ENCODE data around the gene UBN2. TPM values are rescaled to one million over a fixed set of nuclear protein-coding genes. Genes with fewer than 3 reads are reported as not detected.
"Not testable (repeated sequence)": the region's sequence is repeated elsewhere in the genome, so short reads cannot be mapped to it uniquely, and the experiment has no call there.

UBN2 gene
- total and polyA plus RNA-seq, 10 donors, result 1.2 to 23.4 (median 18.0) TPM

- intact Hi-C loops (cut with DNase I; ENCODE audit: low total_unique reads), result no loop called here
- WGBS, 5 donors, result 87 to 98% (median 93%) methylated on average over 1 of the region's 1 CpG
- Histone ChIP-seq H3K27me3 (replicated peaks in 1 of 7) (no peaks in the 10 kb centered on the region), H3K36me3 (peaks cover 0 to 46% (median 4%) of the 10 kb centered on the region in 6 donors), H3K27ac (no peak overlapping the region), H3K4me3 (no peak overlapping the region), H3K9me3 (no peaks in the 10 kb centered on the region), H3K4me1 (no peaks in the 10 kb centered on the region)
- DNase-seq, result no peak
- TF ChIP-seq CTCF (IDR thresholded peaks at IDR 0.05 in 8 of 11, conservative IDR thresholded peaks at IDR 0.05 in 3 of 11), result no peak
- no peak for TF ChIP-seq POLR2AphosphoS5 (IDR thresholded peaks at IDR 0.05)
- no peak for TF ChIP-seq POLR2A (IDR thresholded peaks at IDR 0.05)
These were observed 73.5 kb downstream of the UBN2 start for GRCh38 chr7:139304517-139304916.

GRCh38 chr7:139317939-139318505, 87.0 kb downstream of the UBN2 start:
- TF ChIP-seq CTCF (IDR thresholded peaks at IDR 0.05 in 8 of 11, conservative IDR thresholded peaks at IDR 0.05 in 3 of 11) (no peak), POLR2A (IDR thresholded peaks at IDR 0.05) (no peak), POLR2AphosphoS5 (IDR thresholded peaks at IDR 0.05) (no peak)
- H3K9me3 ChIP-seq, result no peaks in the 10 kb centered on the region
- H3K4me1 ChIP-seq, result no peaks in the 10 kb centered on the region
- no peak overlapping the region for H3K27ac ChIP-seq
- intact Hi-C loops (cut with DNase I; ENCODE audit: low total_unique reads), result no loop called here
- DNase-seq, result no peak
- no peaks in the 10 kb centered on the region for H3K36me3 ChIP-seq
- WGBS, 5 donors, result 60 to 80% (median 72%) methylated on average over 5 of the region's 5 CpGs
- H3K4me3 ChIP-seq, result no peak overlapping the region
- H3K27me3 ChIP-seq (replicated peaks in 1 of 7), result no peaks in the 10 kb centered on the region

- H3K27ac ChIP-seq, result no peak overlapping the region
- H3K4me3 ChIP-seq, result no peak overlapping the region
- no peaks in the 10 kb centered on the region for H3K36me3 ChIP-seq
- H3K9me3 ChIP-seq, result no peaks in the 10 kb centered on the region
- no peaks in the 10 kb centered on the region for H3K27me3 ChIP-seq (replicated peaks in 1 of 7)
- intact Hi-C loops (cut with DNase I; ENCODE audit: low total_unique reads), result no loop called here
- DNase-seq, result no peak
- H3K4me1 ChIP-seq, result no peaks in the 10 kb centered on the region
- 72 to 84% (median 81%) methylated on average over 11 of the region's 11 CpGs for WGBS, 5 donors
- no peak for TF ChIP-seq POLR2AphosphoS5 (IDR thresholded peaks at IDR 0.05)
- no peak for TF ChIP-seq POLR2A (IDR thresholded peaks at IDR 0.05)
- TF ChIP-seq CTCF (IDR thresholded peaks at IDR 0.05 in 8 of 11, conservative IDR thresholded peaks at IDR 0.05 in 3 of 11), result no peak
These were observed 90.2 kb downstream of the UBN2 start for GRCh38 chr7:139321071-139321745.

GRCh38 chr7:139324709-139325108, 93.7 kb downstream of the UBN2 start:
- H3K36me3 ChIP-seq; H3K4me3 ChIP-seq; H3K4me1 ChIP-seq; H3K27me3 ChIP-seq (replicated peaks in 1 of 7); DNase-seq; intact Hi-C loops (cut with DNase I; ENCODE audit: low total_unique reads); H3K27ac ChIP-seq; H3K9me3 ChIP-seq: not testable (repeated sequence)
- 94 to 98% (median 96%) methylated on average over 11 of the region's 11 CpGs for WGBS, 5 donors

Data from spleen (tissue), 11 donors.